Midbrain (tissue), 1 donor: ENCODE results near the gene ZBTB46.
"Not testable (repeated sequence)": the region's sequence is repeated elsewhere in the genome, so short reads cannot be mapped to it uniquely, and the experiment has no call there.

Experiments used
- DNase-seq: peaks from one replicate; lab custom pipeline; 2025; lab: John Stamatoyannopoulos, UW

Gene ZBTB46

GRCh38 chr20:63858393-63859165 lies 27.5 kb upstream of the ZBTB46 start:
- DNase-seq = no peak

DNA sequence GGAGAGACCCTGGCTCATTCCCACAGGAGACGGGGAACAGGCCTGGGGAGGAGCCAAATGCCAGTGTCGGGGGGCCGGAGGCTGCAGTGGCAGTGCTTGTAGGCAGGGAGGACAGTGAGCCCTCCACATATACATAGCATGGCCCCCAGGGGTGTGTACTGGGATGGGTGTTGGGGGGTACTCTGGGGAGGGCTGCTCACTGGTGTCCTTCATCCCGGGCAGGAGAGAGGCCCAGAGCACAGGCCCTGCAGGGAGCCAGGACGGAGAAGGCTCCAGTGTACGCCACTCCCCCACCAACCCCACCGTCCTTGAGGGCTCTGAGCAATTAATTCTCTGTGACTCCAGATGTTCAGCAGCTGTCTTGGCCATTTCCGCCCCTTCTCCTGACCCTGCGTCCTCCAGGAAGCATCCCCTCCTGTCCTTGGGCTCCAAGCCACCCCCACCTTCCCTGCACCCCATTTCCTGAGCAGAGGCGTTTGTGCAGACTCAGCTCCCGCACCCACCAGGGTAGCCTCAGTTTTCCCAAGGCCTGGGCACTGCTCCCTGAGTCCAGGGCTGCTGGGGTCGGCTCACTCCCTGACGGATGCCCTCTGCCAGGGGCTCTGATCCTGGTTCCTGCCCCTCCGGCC lies 26.8 kb upstream of the ZBTB46 start:
- no peak for DNase-seq

DNA sequence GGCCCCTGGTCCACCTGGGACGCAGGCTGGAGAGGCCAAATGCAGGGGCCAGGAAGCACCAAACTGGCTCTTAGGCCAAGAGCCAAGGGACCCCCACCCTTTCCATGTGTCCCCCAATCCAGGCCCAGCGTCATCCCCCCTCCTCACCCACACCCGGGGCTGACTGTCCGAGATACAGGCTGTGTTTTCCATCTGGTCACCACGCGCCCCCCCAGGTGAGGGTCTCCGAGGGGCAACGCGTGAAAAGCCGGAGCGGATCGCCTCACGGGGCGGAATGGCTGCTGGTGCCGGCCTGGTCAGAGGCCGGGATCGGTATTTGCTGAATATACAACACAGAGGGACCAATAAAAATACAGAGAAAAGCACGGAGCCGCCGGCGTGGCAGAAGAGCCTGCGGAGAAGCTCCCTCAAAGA lies 25.0 kb upstream of the ZBTB46 start:
- DNase-seq = no peak

DNA sequence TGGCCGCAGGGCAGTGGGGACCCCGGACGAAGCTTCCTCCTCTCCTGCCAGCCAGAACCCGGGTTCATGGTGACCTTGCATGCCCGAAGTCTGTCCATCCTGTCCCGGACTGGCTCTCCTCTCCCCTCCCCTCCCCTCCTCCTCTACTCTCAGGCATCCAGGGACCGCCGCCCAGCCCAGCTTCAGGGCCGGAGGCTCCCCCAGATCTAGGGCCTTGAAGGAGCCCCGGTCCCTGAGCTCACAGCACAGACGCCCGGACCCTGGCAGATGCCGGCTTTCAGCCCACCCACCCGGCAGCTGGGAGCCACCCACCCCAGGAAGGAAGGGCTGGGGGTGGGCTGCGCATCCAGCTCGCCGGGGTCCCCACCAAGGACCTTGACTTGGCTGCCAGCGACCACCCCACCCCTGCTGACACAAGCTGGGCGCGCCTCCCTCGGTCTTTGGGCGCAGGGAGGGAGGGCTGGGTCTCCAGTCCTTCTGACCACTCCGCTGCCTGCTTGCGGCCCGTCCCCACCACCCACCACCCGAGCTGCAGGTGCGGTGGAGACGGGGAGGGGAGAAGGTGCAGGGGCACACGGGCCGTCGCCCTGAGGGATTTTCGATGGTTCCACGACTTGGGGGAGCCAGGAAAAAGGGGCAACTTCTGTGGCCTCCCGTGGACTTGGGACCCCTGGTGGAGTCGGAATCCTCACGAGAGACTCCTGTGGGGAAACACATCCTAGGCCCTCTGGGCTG lies 24.5 kb upstream of the ZBTB46 start:
- DNase-seq = no peak

GRCh38 chr20:63854766-63855362 lies 23.8 kb upstream of the ZBTB46 start:
- DNase-seq = no peak

DNA sequence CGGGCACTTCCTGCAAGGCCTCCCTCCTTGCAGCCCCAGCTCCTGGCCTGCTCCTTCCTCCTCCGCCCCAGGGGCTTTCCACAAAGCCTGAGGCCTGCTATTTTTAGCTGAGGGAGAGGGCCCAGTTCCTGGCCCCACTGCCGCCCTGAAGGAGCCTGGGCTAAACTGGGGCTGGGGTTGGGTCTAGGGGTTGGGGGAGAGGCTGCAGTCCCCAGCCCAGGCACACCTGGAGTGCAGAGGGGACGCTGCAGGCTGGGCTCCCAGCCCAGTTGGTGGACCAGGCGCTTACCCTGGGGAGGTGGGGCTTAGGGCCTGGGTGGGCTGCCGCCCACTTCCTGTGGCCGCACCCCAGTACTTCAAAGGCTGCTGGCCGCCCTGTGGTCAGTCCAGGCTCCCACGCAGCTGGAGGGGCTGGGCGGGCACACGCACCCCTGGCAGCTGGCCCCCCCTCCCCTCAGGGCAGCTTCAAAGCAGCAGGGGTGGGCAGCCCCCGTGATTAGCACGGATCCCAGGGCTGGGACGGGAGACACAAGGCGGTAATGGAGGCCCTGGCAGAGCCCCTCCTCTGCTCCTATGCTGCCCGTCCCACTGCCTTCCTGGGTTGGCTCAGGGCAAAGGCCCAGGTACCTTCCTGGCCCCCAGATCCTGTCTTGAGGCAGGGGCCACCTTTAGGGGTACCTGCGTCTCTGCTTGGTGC lies 23.2 kb upstream of the ZBTB46 start:
- DNase-seq = no peak

- not testable (repeated sequence) for DNase-seq
Measured at GRCh38 chr20:63853733-63854068, 22.6 kb upstream of the ZBTB46 start.

GRCh38 chr20:63851548-63851943 lies 20.5 kb upstream of the ZBTB46 start:
- DNase-seq = not testable (repeated sequence)

GRCh38 chr20:63850689-63851547 lies 19.9 kb upstream of the ZBTB46 start:
- DNase-seq = no peak

DNA sequence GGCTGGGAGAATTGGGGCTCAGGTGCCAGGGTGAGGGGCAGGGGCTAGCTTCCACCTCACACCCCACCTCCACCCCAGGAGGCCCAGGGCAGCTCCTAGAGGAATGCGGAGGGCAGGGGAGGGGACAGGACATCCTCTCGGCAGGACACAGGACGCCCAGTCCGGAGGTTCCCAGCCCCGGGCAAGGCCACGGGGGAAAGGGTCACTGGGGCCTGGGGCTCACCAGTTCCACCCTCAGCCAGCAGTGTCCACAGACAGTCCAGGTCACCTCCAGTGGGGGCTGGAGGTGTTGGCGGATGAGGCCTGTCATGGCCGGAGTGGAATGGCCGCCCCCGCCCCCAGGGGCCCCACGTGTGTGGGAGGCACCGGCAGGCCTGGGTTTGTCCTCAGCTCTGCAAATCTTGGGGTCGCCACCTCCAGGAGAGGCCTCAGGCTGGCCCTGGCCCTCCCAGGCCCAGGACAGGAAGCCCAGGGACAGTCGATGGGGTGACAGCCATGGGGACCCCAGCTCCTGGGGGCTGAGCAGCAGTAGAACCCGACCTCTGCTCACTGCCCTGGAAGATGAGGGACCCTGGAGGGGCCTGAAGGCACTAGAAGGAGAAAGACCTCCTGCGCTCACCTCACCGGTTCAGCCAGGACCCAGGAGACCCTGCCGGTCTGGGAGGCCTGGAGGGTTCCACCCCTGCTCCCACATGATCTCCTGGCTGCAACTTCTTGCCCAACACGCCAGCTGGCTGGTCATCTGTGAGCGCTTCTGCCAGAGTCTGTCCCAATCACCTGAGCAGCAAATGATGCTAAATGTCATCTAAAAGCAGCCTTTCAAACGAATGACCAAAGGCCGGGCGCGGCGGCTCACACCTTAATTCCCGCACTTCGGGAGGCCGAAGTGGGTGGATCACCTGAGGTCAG lies 17.2 kb upstream of the ZBTB46 start:
- no peak for DNase-seq

DNA sequence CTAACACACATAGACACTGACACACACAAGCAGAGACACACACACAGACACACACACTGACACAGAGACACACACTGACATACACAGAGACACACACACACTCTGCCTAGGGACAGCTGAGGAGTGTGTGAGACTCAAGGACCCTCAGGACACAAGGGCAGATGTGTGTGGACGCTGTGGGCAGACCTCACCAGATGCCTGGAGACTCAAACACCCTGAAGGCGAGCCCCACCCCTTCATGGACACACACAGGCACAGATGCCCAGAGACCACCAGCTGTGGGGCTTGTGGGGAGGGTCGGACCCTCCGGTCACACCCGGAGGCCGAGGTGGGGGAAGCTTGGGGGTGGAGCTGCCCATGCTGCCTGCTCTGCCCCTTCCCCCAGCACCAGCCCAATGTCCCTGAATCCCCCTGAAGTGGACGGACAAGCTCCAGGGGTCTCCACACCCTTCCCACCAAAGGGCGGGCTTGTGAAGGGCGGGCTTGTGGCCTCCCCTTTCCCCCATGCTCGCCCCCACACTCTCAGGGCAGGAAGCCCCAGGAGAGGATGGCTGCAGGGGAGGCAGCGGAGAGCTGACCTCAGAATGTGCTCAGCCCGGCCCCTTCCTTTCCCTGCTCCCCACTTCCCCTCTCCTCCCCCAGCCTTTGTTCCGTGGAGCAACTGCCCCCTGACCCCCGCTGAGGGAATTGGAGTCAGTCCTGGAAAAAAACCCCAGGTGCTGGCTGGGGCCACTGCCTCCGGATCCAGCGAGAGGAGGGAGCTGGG lies 16.4 kb upstream of the ZBTB46 start:
- no peak for DNase-seq

DNA sequence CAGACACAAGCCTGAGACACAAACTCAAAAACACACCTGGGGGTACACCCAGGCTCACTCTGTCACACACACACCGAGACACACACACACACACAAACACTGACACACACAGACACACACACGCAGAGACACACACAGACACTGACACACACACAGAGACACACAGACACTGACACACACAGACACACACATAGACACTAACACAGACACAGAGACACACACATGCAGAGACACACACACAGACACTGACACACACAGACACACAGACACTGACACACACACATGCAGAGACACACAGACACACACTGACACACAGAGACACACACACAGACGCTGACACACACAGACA lies 15.8 kb upstream of the ZBTB46 start:
- no peak for DNase-seq

GRCh38 chr20:63846128-63846771 lies 15.2 kb upstream of the ZBTB46 start:
- DNase-seq = no peak

DNA sequence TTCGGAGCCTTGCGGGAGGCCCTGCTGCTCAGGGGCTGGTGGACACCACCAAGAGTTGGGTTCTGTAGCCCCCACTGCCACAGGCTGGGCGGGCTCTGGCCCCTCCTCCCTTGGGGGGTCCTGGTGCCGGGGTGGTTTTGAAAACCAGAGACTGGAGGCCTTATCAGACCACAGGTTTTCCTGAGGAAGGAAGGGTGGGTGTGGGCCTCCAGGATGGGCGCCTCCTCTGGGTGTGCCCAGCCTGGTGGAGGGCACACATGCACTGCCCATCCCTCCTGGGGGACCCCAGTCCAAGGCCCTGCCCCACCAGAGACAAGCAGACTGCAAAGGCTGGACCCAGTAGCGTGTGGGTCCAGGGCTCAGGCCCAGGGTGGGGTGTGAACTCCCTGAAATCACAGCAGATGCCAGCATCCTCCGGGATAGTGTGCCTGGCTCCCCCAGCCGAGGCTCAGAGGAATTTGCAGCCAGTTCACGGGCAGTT lies 13.5 kb upstream of the ZBTB46 start:
- DNase-seq = no peak

- DNase-seq = no peak
Measured at GRCh38 chr20:63843778-63844177, 12.7 kb upstream of the ZBTB46 start.

GRCh38 chr20:63843222-63843621 lies 12.2 kb upstream of the ZBTB46 start:
- DNase-seq = no peak

- DNase-seq = no peak
Measured at GRCh38 chr20:63842258-63842657, 11.2 kb upstream of the ZBTB46 start.

DNA sequence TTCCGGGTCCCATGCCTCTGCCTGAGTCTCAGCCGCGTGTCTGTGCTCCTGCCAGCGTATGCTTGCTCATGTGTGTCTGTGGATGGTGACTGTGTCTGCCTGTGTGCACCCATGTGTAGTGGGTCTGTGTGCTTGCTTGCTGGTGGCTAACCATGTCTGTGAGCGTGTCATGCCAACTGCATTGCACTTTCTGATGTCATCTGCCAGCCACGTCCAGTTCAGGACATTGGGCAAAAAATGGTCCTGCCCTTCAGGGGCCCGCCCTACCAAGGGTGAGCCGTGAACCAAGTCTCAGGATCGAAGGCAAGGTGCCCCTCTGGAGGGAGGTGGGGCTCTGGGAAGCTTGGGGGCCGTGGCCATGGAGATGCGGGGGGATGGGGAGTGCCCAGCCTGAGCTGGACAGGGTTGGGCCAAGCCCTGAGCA lies 9.4 kb upstream of the ZBTB46 start:
- DNase-seq = no peak

DNA sequence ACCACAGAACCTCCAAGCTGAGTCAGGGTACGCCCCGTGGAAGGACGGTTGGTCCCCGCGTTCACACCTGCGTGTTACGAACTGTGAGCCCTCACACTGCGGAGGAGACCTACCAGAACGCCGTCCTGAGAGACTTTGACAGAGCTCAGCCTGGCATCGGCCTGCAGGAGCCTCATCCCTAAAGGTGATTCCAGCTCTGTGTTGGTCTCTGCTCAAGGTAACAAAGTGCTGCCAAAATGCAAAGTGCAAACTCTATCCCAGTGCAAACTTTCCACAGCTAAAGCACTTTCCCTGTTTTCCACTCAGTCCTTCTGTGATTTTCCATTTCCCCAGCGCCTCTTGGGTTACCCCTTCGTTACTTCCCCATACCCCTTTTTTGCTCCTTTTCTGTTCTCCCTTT lies 8.6 kb upstream of the ZBTB46 start:
- DNase-seq = no peak
